ENCODE measurements around the gene PER3. TPM values are rescaled to one million over a fixed set of nuclear protein-coding genes. Genes with fewer than 3 reads are reported as not detected.

Gene PER3
- total and polyA plus RNA-seq, 7 experiments from 2014 or later, result 2.2 to 10.4 (median 4.6) TPM

- ATAC-seq, result no peak
- peaks cover 0 to 6% (median 0%) of the 10 kb centered on the region in 11 donors for H3K9me3 Mint-ChIP-seq
Observed at GRCh38 chr1:7885513-7886404, 101.7 kb downstream of the PER3 start.

GRCh38 chr1:7886405-7886745 lies 102.3 kb downstream of the PER3 start:
- Mint-ChIP-seq H3K36me3 (peaks cover 0 to 3% (median 0%) of the 10 kb centered on the region in 5 donors), H3K9me3 (peaks cover 0 to 6% (median 0%) of the 10 kb centered on the region in 11 donors), H3K27ac (peak overlapping the region in 1 of 9 donors; percentile 22), H3K4me3 (no peak overlapping the region), H3K27me3 (peaks cover 11 to 42% (median 25%) of the 10 kb centered on the region in 5 donors), H3K4me1 (peaks cover 0 to 4% (median 0%) of the 10 kb centered on the region in 7 donors)
- ChIA-PET POLR2A (no interaction called here), CTCF (no interaction called here)
- intact Hi-C loops (cut with micrococcal nuclease), result no loop called here
- no peak for DNase-seq
- no peak for ATAC-seq
- Histone ChIP-seq H3K36me3 (ENCODE audit: control insufficient read depth in 2 of 3, insufficient read depth in 3 of 3, low read length in 3 of 3) (no peaks in the 10 kb centered on the region), H3K9me3 (ENCODE audit: control insufficient read depth in 2 of 3, low read length in 3 of 3) (no peaks in the 10 kb centered on the region), H3K27ac (ENCODE audit: low read depth, low read length) (no peak overlapping the region), H3K27me3 (ENCODE audit: control insufficient read depth in 2 of 2, insufficient read depth in 2 of 2, low read length in 2 of 2) (peaks cover 3 to 10% of the 10 kb centered on the region in 2 donors), H3K4me1 (ENCODE audit: control insufficient read depth in 2 of 2, insufficient read depth in 2 of 2, low read length in 2 of 2) (no peaks in the 10 kb centered on the region), H3K4me3 (ENCODE audit: low read length) (no peak overlapping the region)

More at GRCh38 chr1:7885513-7886404, 101.7 kb downstream of the PER3 start:
- no peaks in the 10 kb centered on the region for H3K9me3 ChIP-seq (ENCODE audit: control insufficient read depth in 2 of 3, low read length in 3 of 3)
- CTCF ChIA-PET, result no interaction called here
- H3K27ac Mint-ChIP-seq, result no peak overlapping the region
- H3K27me3 ChIP-seq (ENCODE audit: control insufficient read depth in 2 of 2, insufficient read depth in 2 of 2, low read length in 2 of 2), result peaks cover 3 to 10% of the 10 kb centered on the region in 2 donors
- no peaks in the 10 kb centered on the region for H3K4me1 ChIP-seq (ENCODE audit: control insufficient read depth in 2 of 2, insufficient read depth in 2 of 2, low read length in 2 of 2)
- H3K27ac ChIP-seq (ENCODE audit: low read depth, low read length), result no peak overlapping the region
- no peak overlapping the region for H3K4me3 ChIP-seq (ENCODE audit: low read length)
- peak in 1 of 9 donors; percentile 28 for DNase-seq
- no peak overlapping the region for H3K4me3 Mint-ChIP-seq
- no peaks in the 10 kb centered on the region for H3K36me3 ChIP-seq (ENCODE audit: control insufficient read depth in 2 of 3, insufficient read depth in 3 of 3, low read length in 3 of 3)
- POLR2A ChIA-PET, result no interaction called here
- peaks cover 0 to 3% (median 0%) of the 10 kb centered on the region in 5 donors for H3K36me3 Mint-ChIP-seq
- H3K27me3 Mint-ChIP-seq, result peaks cover 11 to 42% (median 25%) of the 10 kb centered on the region in 5 donors
- peaks cover 0 to 4% (median 0%) of the 10 kb centered on the region in 7 donors for H3K4me1 Mint-ChIP-seq
- intact Hi-C loops (cut with micrococcal nuclease), result no loop called here

- peaks cover 0 to 6% (median 0%) of the 10 kb centered on the region in 11 donors for H3K9me3 Mint-ChIP-seq
- no peaks in the 10 kb centered on the region for H3K4me1 ChIP-seq (ENCODE audit: control insufficient read depth in 2 of 2, insufficient read depth in 2 of 2, low read length in 2 of 2)
- H3K27me3 Mint-ChIP-seq, result peaks cover 11 to 42% (median 25%) of the 10 kb centered on the region in 5 donors
- H3K4me1 Mint-ChIP-seq, result peaks cover 0 to 4% (median 0%) of the 10 kb centered on the region in 7 donors
- DNase-seq (no peak), ATAC-seq (no peak)
- intact Hi-C loops (cut with micrococcal nuclease), result no loop called here
- H3K27me3 ChIP-seq (ENCODE audit: control insufficient read depth in 2 of 2, insufficient read depth in 2 of 2, low read length in 2 of 2), result peaks cover 3 to 10% of the 10 kb centered on the region in 2 donors
- H3K36me3 Mint-ChIP-seq, result peaks cover 0 to 3% (median 0%) of the 10 kb centered on the region in 5 donors
- no peak overlapping the region for H3K27ac Mint-ChIP-seq
- H3K9me3 ChIP-seq (ENCODE audit: control insufficient read depth in 2 of 3, low read length in 3 of 3), result no peaks in the 10 kb centered on the region
- POLR2A ChIA-PET, result no interaction called here
- no peak overlapping the region for H3K27ac ChIP-seq (ENCODE audit: low read depth, low read length)
- CTCF ChIA-PET, result no interaction called here
- H3K36me3 ChIP-seq (ENCODE audit: control insufficient read depth in 2 of 3, insufficient read depth in 3 of 3, low read length in 3 of 3), result no peaks in the 10 kb centered on the region
- no peak overlapping the region for H3K4me3 ChIP-seq (ENCODE audit: low read length)
- H3K4me3 Mint-ChIP-seq, result no peak overlapping the region
Observed at GRCh38 chr1:7888248-7889081, 104.4 kb downstream of the PER3 start.

- peaks cover 0 to 4% (median 0%) of the 10 kb centered on the region in 11 donors for H3K9me3 Mint-ChIP-seq
- POLR2A ChIA-PET, result no interaction called here
Observed at GRCh38 chr1:7890853-7891252, 106.8 kb downstream of the PER3 start.

DNA sequence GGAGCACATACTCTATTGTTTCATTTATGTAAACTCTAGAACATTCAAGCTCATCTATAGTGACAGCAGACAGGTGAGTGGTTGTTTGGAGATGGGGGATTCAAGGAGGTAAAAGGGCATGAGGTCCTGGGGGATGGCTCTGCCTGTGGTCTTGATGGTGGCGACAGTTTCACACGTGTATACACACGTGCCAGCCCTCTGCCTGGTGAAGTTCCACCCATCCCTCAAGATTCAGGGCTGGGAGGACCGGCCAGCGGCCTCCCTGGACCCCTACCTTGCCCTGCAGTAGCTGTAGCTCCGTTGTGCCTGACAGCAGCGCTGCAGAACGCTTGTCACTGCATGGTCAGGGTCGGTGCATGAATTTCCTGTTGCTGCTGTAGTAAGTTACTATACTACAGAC lies 107.7 kb downstream of the PER3 start:
- POLR2A ChIA-PET, result interaction anchor here (0.6 kb wide), 1 partner anchor 789 kb away, joined by 3 read pairs; no protein-coding TSS in a partner anchor
- DNase-seq, result no peak
- H3K4me1 Mint-ChIP-seq, result no peaks in the 10 kb centered on the region
- intact Hi-C loops (cut with micrococcal nuclease), result no loop called here
- Histone ChIP-seq H3K9me3 (ENCODE audit: control insufficient read depth in 2 of 3, low read length in 3 of 3) (no peaks in the 10 kb centered on the region), H3K4me1 (ENCODE audit: control insufficient read depth in 2 of 2, insufficient read depth in 2 of 2, low read length in 2 of 2) (no peaks in the 10 kb centered on the region), H3K27ac (ENCODE audit: low read depth, low read length) (no peak overlapping the region), H3K27me3 (ENCODE audit: control insufficient read depth in 2 of 2, insufficient read depth in 2 of 2, low read length in 2 of 2) (no peaks in the 10 kb centered on the region), H3K4me3 (ENCODE audit: low read length) (no peak overlapping the region), H3K36me3 (ENCODE audit: control insufficient read depth in 2 of 3, insufficient read depth in 3 of 3, low read length in 3 of 3) (no peaks in the 10 kb centered on the region)
- H3K9me3 Mint-ChIP-seq, result peaks cover 0 to 2% (median 0%) of the 10 kb centered on the region in 11 donors
- ATAC-seq, result no peak
- H3K27me3 Mint-ChIP-seq, result peaks cover 6 to 24% (median 11%) of the 10 kb centered on the region in 5 donors
- no peak overlapping the region for H3K4me3 Mint-ChIP-seq
- CTCF ChIA-PET, result no interaction called here
- peak overlapping the region in 1 of 9 donors; percentile 34 for H3K27ac Mint-ChIP-seq
- peaks cover 0 to 3% (median 0%) of the 10 kb centered on the region in 5 donors for H3K36me3 Mint-ChIP-seq

More at GRCh38 chr1:7890853-7891252, 106.8 kb downstream of the PER3 start:
- H3K27me3 ChIP-seq (ENCODE audit: control insufficient read depth in 2 of 2, insufficient read depth in 2 of 2, low read length in 2 of 2), result peaks cover 3 to 4% of the 10 kb centered on the region in 2 donors
- peaks cover 8 to 30% (median 15%) of the 10 kb centered on the region in 5 donors for H3K27me3 Mint-ChIP-seq
- no peaks in the 10 kb centered on the region for H3K4me1 Mint-ChIP-seq
- H3K4me3 ChIP-seq (ENCODE audit: low read length), result no peak overlapping the region
- H3K27ac ChIP-seq (ENCODE audit: low read depth, low read length), result no peak overlapping the region
- peaks cover 0 to 3% (median 0%) of the 10 kb centered on the region in 5 donors for H3K36me3 Mint-ChIP-seq
- H3K36me3 ChIP-seq (ENCODE audit: control insufficient read depth in 2 of 3, insufficient read depth in 3 of 3, low read length in 3 of 3), result no peaks in the 10 kb centered on the region
- no peaks in the 10 kb centered on the region for H3K9me3 ChIP-seq (ENCODE audit: control insufficient read depth in 2 of 3, low read length in 3 of 3)
- ATAC-seq (no peak), DNase-seq (no peak)
- CTCF ChIA-PET, result no interaction called here
- H3K4me3 Mint-ChIP-seq, result no peak overlapping the region
- H3K4me1 ChIP-seq (ENCODE audit: control insufficient read depth in 2 of 2, insufficient read depth in 2 of 2, low read length in 2 of 2), result no peaks in the 10 kb centered on the region
- no peak overlapping the region for H3K27ac Mint-ChIP-seq
- intact Hi-C loops (cut with micrococcal nuclease), result no loop called here

DNA sequence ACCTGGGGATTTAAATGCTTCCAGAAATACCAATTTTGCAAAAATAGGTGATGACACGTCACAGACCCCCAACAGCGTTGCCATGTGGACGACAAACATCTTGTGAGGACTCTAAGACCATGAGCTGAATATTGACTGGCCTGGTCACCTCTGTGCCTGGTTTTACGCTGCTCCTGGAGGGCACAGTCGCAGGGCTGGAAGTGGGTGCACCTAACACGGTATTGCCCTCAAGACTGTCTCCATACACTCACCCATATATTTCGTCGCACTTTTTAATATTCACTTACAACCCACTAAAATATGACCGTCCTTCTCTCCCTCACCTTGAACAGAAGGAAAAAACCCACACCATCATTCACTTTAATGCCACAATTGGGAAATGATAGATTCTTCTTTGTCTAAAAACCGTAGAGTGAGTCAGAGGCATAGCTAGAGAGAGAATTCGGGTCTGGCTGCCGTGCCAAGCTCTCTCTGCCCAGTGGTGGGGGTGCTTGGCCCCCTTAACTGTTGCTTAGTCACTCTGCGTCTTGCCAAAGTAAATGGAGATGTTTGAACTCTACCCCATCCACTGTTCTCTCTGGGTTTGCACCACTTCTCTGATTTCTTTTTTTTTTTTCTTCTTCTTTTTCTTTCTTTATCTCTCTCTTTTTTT lies 109.6 kb downstream of the PER3 start:
- Mint-ChIP-seq H3K4me1 (peaks cover 0 to under 1% (median 0%) of the 10 kb centered on the region in 7 donors), H3K27me3 (peaks cover 0 to 13% (median 6%) of the 10 kb centered on the region in 5 donors), H3K36me3 (peaks cover 0 to 3% (median 0%) of the 10 kb centered on the region in 5 donors), H3K4me3 (no peak overlapping the region), H3K27ac (no peak overlapping the region), H3K9me3 (peaks cover 0 to 2% (median 0%) of the 10 kb centered on the region in 11 donors)
- ChIA-PET CTCF (no interaction called here), POLR2A (interaction anchor here (1.0 kb wide), 1 partner anchor 8 kb away, joined by 3 read pairs; no protein-coding TSS in a partner anchor)
- Histone ChIP-seq H3K9me3 (ENCODE audit: control insufficient read depth in 2 of 3, low read length in 3 of 3) (no peaks in the 10 kb centered on the region), H3K4me1 (ENCODE audit: control insufficient read depth in 2 of 2, insufficient read depth in 2 of 2, low read length in 2 of 2) (no peaks in the 10 kb centered on the region), H3K4me3 (ENCODE audit: low read length) (no peak overlapping the region), H3K36me3 (ENCODE audit: control insufficient read depth in 2 of 3, insufficient read depth in 3 of 3, low read length in 3 of 3) (no peaks in the 10 kb centered on the region), H3K27me3 (ENCODE audit: control insufficient read depth in 2 of 2, insufficient read depth in 2 of 2, low read length in 2 of 2) (no peaks in the 10 kb centered on the region), H3K27ac (ENCODE audit: low read depth, low read length) (no peak overlapping the region)
- no peak for ATAC-seq
- no peak for DNase-seq
- intact Hi-C loops (cut with micrococcal nuclease), result no loop called here
